ENCODE measurements around the gene MUC13.

GRCh38 chr3:124950026-124950425 is 15.5 kb upstream of the MUC13 start:
- TF ChIP-seq EZH2 (IDR thresholded peaks at IDR 0.05; ENCODE audit: borderline replicate concordance, insufficient read depth, low read length, poor library complexity, severe bottlenecking) (no peak), CTCF (IDR thresholded peaks at IDR 0.05; ENCODE audit: poor library complexity, severe bottlenecking) (no peak), TAF1 (IDR thresholded peaks at IDR 0.05; ENCODE audit: low read depth) (no peak), RAD21 (conservative IDR thresholded peaks at IDR 0.05) (no peak), POLR2AphosphoS5 (IDR thresholded peaks at IDR 0.05) (no peak), SMC3 (conservative IDR thresholded peaks at IDR 0.05; ENCODE audit: poor library complexity) (no peak)

Measured in neural cell (in vitro differentiated cells).